Transverse colon (tissue), 4 donors: ENCODE data around the gene DIP2B. TPM values are rescaled to one million over a fixed set of nuclear protein-coding genes. Genes with fewer than 3 reads are reported as not detected.
"Not testable (repeated sequence)": the region's sequence is repeated elsewhere in the genome, so short reads cannot be mapped to it uniquely, and the experiment has no call there.

ENCODE experiments used
- DNase-seq: peaks from one replicate; pipeline ENCODE4 v3.0.0-alpha.2; 2019
- H3K27ac ChIP-seq, 4 donors: fragments of 200-600 bp; sonication (generic); 2 replicates each; pipeline ENCODE4 v1.5.1; 2016 to 2018; ENCODE audit warnings: inconsistent platforms in 4 of 4
- H3K27me3 ChIP-seq: fragments of 200-600 bp; sonication (generic); 2 replicates; pipeline ENCODE4 v1.5.1; 2017; ENCODE audit warnings: inconsistent platforms
- H3K36me3 ChIP-seq, 4 donors: fragments of 200-600 bp; sonication (generic); 2 replicates each; pipeline ENCODE4 v1.5.1; 2017 to 2019; ENCODE audit warnings: inconsistent platforms in 4 of 4
- H3K4me1 ChIP-seq, 4 donors: fragments of 200-600 bp; sonication (generic); 2 replicates each; pipeline ENCODE4 v1.5.1; 2017 to 2020; ENCODE audit warnings: inconsistent platforms in 4 of 4
- H3K4me3 ChIP-seq, 4 donors: fragments of 200-600 bp; sonication (generic); 1 replicate in 1 of 4; 2 replicates in 3 of 4; pipeline versions ENCODE4 v1.5.1 to v1.6.1; 2017 to 2019; ENCODE audit warnings: inconsistent platforms in 4 of 4
- H3K9me3 ChIP-seq, 2 donors: fragments of 200-600 bp; sonication (generic); 2 replicates each; pipeline ENCODE4 v1.5.1; 2017 to 2019; ENCODE audit warnings: inconsistent platforms in 2 of 2
- EP300 ChIP-seq: sonication (generic); formaldehyde crosslinking; IDR thresholded peaks from one replicate; pipeline ENCODE4 v1.6.1; 2017; ENCODE audit warnings: antibody characterized with exemption, low read depth
- POLR2A ChIP-seq: fragments of 450-650 bp; IDR thresholded peaks from one replicate; pipeline ENCODE4 v1.6.1; 2016; ENCODE audit warnings: antibody characterized with exemption, mild to moderate bottlenecking, moderate library complexity
- POLR2AphosphoS5 ChIP-seq, 3 donors: sonication (generic); formaldehyde crosslinking; IDR thresholded peaks; one replicate each; pipeline ENCODE4 v1.6.1; 2016; ENCODE audit warnings: antibody characterized with exemption in 3 of 3
- WGBS, 2 donors: methylation state at CpG; one replicate each; pipeline ENCODE4 v1.1.5; 2018; ENCODE audit warnings: low coverage in 1 of 2; 5-methylcytosine and 5-hydroxymethylcytosine counted together
- in situ Hi-C, 4 donors: fragments of 200-750 bp; cut with MboI; loops; one replicate each; pipeline versions ENCODE4 v1.15.0 to v1.15.1; 2017; ENCODE audit warnings: low sequenced_read_pairs in 3 of 4, low pct_ligation_motif_present in 1 of 4, low pct_unique_long_range_greater_than_20kb in 1 of 4
- intact Hi-C: fragments of 100-400 bp; cut with DNase I; formaldehyde crosslinking; loops from one replicate; pipeline ENCODE4 v1.15.1; 2023; ENCODE audit warnings: low total_unique reads
- total RNA-seq, 4 donors: library from RNA; depleted of rRNA; stranded (reverse); fragments of >200 nt; gene quantifications; one replicate each; pipeline ENCODE4 v1.1.0, GENCODE V29; 2016
- TF ChIP-seq, protein P1 (sequence below), 5 experiments: fragments of 200-600 bp in 3 of 5; fragments of 450-650 bp in 2 of 5; sonication (generic) in 3 of 5; IDR thresholded peaks; 1 replicate in 2 of 5; 2 replicates in 3 of 5; pipeline ENCODE4 v1.5.1; 2016 to 2017; ENCODE audit warnings: antibody characterized with exemption in 5 of 5, inconsistent platforms in 3 of 5, mild to moderate bottlenecking in 2 of 5, moderate library complexity in 1 of 5

DIP2B gene
- total RNA-seq, 4 donors from 2014 or later, result 40.0 to 129 (median 57.9) TPM

DNA sequence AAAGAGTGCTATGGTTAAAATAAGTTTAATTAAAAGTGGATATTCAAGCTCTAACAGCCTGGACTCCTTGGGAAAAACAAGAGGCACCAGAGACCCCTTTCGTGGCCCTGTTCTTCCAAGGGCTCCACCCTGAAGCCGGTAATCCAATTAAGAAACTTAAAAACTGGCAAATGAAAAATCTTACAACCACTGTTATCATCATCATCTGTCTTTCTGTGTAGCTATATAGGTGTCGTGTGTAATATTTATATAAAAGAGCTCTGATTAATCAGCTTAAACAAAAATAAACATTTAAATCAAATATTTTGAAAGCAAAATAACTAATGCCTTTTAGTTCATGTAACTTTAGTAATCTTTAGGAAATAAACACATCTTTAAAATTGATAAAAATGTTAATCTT lies 263.6 kb downstream of the DIP2B start:
- TF ChIP-seq EP300, result no peak
- TF ChIP-seq, protein P1, sequence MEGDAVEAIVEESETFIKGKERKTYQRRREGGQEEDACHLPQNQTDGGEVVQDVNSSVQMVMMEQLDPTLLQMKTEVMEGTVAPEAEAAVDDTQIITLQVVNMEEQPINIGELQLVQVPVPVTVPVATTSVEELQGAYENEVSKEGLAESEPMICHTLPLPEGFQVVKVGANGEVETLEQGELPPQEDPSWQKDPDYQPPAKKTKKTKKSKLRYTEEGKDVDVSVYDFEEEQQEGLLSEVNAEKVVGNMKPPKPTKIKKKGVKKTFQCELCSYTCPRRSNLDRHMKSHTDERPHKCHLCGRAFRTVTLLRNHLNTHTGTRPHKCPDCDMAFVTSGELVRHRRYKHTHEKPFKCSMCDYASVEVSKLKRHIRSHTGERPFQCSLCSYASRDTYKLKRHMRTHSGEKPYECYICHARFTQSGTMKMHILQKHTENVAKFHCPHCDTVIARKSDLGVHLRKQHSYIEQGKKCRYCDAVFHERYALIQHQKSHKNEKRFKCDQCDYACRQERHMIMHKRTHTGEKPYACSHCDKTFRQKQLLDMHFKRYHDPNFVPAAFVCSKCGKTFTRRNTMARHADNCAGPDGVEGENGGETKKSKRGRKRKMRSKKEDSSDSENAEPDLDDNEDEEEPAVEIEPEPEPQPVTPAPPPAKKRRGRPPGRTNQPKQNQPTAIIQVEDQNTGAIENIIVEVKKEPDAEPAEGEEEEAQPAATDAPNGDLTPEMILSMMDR (IDR thresholded peaks at IDR 0.05), result no peak
- no peak for TF ChIP-seq POLR2AphosphoS5 (IDR thresholded peaks at IDR 0.05)
- TF ChIP-seq POLR2A, result no peak
- intact Hi-C loops, result no loop called here
- DNase-seq, result no peak
- Histone ChIP-seq H3K36me3 (peaks cover 0 to 8% (median 0%) of the 10 kb centered on the region in 4 donors), H3K27ac (peak overlapping the region; percentile 28 to 76 (median 66)), H3K9me3 (no peaks in the 10 kb centered on the region), H3K27me3 (no peaks in the 10 kb centered on the region), H3K4me1 (peaks cover 5 to 47% (median 31%) of the 10 kb centered on the region in 4 donors), H3K4me3 (no peak overlapping the region)
- WGBS, 2 donors, result 52 to 62% methylated on average over 3 of the region's 3 CpGs
- in situ Hi-C loops, result no loop called here

DNA sequence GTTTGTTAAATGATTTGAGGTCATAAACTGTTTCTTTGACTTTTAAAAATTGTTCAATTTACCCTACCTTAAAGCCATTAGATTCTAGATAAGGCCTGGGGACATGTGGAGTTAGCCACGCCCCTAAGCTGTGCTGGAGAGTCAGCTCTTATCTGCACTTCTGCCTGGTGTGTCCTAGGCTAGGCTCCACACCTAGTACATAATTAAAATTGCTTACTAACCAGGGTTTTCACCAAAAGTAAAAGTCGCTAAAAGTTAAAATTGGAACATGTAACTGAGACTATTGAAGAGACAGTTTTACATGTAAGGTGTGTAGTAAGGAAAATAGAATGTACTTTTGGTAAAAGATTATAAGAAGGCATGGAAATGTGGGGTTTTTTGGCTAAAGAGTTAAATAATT lies 264.0 kb downstream of the DIP2B start:
- 56 to 61% methylated on average over 2 of the region's 2 CpGs for WGBS, 2 donors
- Histone ChIP-seq H3K27ac (peak overlapping the region; percentile 26 to 76 (median 66)), H3K4me1 (peaks cover 5 to 51% (median 35%) of the 10 kb centered on the region in 4 donors)
- intact Hi-C loops, H3K27me3 ChIP-seq, H3K4me3 ChIP-seq, H3K9me3 ChIP-seq, in situ Hi-C loops, H3K36me3 ChIP-seq: not testable (repeated sequence)
- DNase-seq, result peak; percentile 75

- WGBS, 2 donors, result 97 to 100% methylated on average over 3 to 5 of the region's 5 CpGs
- TF ChIP-seq EP300, result no peak
- TF ChIP-seq, protein P1 (IDR thresholded peaks at IDR 0.05), result no peak
- Histone ChIP-seq H3K27me3 (no peaks in the 10 kb centered on the region), H3K36me3 (peaks cover 0 to 8% (median 0%) of the 10 kb centered on the region in 4 donors), H3K4me1 (peaks cover 0 to 48% (median 27%) of the 10 kb centered on the region in 4 donors), H3K9me3 (no peaks in the 10 kb centered on the region), H3K27ac (no peak overlapping the region), H3K4me3 (no peak overlapping the region)
- in situ Hi-C loops (no loop called here), intact Hi-C loops (no loop called here)
- DNase-seq, result no peak
Observed at GRCh38 chr12:50771409-50771808, 266.6 kb downstream of the DIP2B start.

- peak overlapping the region in 2 of 4 donors; percentile 31 to 48 for H3K27ac ChIP-seq
- 95 to 100% methylated on average over 2 to 5 of the region's 5 CpGs for WGBS, 2 donors
Observed at GRCh38 chr12:50772470-50772869, 267.7 kb downstream of the DIP2B start.

More at GRCh38 chr12:50772470-50772869, 267.7 kb downstream of the DIP2B start:
- in situ Hi-C loops (no loop called here), intact Hi-C loops (no loop called here)
- Histone ChIP-seq H3K4me3 (no peak overlapping the region), H3K27me3 (no peaks in the 10 kb centered on the region), H3K9me3 (no peaks in the 10 kb centered on the region), H3K4me1 (peaks cover 0 to 50% (median 23%) of the 10 kb centered on the region in 4 donors), H3K36me3 (peaks cover 0 to 8% (median 0%) of the 10 kb centered on the region in 4 donors)
- TF ChIP-seq, protein P1 (IDR thresholded peaks at IDR 0.05), result no peak
- TF ChIP-seq POLR2A (no peak), POLR2AphosphoS5 (IDR thresholded peaks at IDR 0.05) (no peak), EP300 (no peak)
- DNase-seq, result no peak
